ENCODE results near the gene MYO6. TPM values are rescaled to one million over a fixed set of nuclear protein-coding genes. Genes with fewer than 3 reads are reported as not detected.

Gene MYO6
- total RNA-seq, 1 experiment from 2014 or later, result 5.3 TPM

DNA sequence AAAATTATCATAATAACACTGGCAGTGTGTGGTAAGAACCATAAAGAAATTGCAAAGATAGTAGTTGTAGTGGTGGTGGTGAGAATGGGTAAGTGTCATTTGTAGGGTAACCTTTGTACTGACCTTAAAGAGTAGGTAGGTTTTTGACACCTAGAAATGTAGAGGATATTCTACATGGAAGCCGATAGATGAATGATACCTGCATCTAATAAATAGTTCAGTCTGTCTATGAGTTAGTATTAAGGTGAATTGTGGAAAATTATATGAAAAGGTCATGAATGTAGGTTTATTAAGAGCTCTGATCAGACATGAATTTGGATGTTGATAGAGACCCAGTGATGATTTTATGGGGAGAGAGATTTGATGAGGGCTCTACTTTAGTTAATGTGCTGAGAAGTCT lies 78.1 kb downstream of the MYO6 start:
- no peak for DNase-seq
- Histone ChIP-seq H3K4me3 (ENCODE audit: insufficient read depth, low read depth, low read length) (no peak overlapping the region), H3K36me3 (replicated peaks; ENCODE audit: control insufficient read depth, insufficient read depth, low read length) (no peaks in the 10 kb centered on the region), H3K27me3 (ENCODE audit: control insufficient read depth, insufficient read depth, low read length) (no peaks in the 10 kb centered on the region)

DNA sequence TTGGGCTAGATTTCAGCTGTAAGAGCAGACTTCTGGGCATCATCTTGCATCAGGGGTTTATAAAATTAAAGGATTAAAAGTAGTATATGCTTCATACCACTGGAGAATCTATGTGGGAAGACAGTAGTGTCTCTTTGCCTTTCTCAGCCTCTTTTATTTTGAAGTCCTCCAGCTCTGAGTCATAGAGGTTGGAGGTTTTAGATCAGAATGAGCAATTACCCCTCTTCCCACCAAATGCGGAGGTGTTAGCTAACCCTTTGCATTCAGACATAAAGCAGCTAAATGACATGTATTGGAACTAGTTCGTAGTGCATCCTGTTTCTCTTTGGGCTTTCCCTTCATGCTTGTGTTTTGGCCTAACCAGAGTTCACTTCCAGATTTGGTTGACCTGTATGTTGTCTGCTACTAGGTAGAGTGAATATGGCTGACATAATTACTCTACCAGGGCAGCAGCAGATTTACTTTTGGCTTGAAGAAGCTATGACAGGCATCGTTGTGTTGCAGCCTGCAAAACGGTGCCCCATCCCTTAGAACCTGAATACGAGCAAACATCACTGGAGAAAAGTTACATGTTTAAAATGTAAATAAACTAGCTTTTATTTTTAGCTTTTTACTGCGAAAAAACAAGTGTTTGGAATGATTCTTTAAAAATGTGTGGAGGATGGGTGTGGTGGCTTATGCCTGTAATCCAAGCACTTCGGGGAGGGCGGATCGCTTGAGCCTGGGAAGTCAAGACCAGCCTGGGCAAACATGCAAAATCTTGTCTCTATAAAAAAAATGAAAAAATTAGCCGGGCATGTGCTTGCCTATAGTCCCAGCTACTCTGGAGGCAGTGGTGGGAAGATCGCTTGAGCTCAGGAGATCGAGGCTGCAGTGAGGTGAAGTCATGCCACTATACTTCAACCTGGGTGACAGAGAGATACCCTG lies 82.2 kb downstream of the MYO6 start:
- no peak for DNase-seq
- Histone ChIP-seq H3K27me3 (ENCODE audit: control insufficient read depth, insufficient read depth, low read length) (no peaks in the 10 kb centered on the region), H3K4me3 (ENCODE audit: insufficient read depth, low read depth, low read length) (no peak overlapping the region), H3K36me3 (replicated peaks; ENCODE audit: control insufficient read depth, insufficient read depth, low read length) (peaks cover 3% of the 10 kb centered on the region; the same call in 1 of the 2 replicates)

DNA sequence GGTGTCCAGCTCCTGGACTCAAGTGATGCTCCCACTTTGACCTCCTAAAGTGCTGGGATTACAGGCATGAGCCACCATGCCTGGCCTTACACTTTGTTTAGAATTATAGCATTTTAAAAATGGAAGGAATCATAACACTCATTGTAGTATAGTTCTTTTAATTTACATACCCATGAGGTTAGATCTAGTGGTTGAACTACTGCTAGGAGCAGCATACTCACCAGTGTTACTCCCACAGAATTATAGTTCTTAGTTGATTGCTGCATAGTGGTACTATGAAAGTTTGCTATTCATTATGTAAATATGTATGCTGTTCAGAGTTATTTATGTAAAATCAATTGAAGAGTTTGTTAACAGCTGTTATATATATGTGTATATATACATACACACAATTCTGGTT lies 85.4 kb downstream of the MYO6 start:
- H3K27me3 ChIP-seq (ENCODE audit: control insufficient read depth, insufficient read depth, low read length), result no peaks in the 10 kb centered on the region
- no peak for DNase-seq
- no peak overlapping the region for H3K4me3 ChIP-seq (ENCODE audit: insufficient read depth, low read depth, low read length)
- peaks cover 3% of the 10 kb centered on the region; the same call in 1 of the 2 replicates for H3K36me3 ChIP-seq (replicated peaks; ENCODE audit: control insufficient read depth, insufficient read depth, low read length)

DNA sequence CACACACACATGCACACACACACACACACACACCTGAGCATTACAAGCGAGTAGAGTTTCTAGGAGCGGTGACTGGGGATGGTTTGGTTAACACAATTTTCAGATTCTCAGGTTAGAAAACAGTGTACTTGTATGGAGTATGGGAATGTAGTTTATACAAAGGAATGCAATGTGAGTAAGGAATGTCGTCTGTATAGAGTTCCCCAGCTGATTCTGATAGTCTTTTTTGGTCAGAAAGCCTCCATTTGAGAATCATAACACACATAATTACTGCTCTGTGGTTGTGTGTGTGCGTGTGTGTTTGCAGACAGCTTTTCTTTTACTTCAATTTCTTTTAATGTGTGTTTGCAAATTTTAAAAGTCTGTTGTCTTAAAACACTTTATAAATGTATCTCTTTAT lies 93.2 kb downstream of the MYO6 start:
- Histone ChIP-seq H3K36me3 (replicated peaks; ENCODE audit: control insufficient read depth, insufficient read depth, low read length) (no peaks in the 10 kb centered on the region; the same call in 1 of the 2 replicates), H3K4me3 (ENCODE audit: insufficient read depth, low read depth, low read length) (no peak overlapping the region), H3K27me3 (ENCODE audit: control insufficient read depth, insufficient read depth, low read length) (no peaks in the 10 kb centered on the region)
- no peak for DNase-seq

DNA sequence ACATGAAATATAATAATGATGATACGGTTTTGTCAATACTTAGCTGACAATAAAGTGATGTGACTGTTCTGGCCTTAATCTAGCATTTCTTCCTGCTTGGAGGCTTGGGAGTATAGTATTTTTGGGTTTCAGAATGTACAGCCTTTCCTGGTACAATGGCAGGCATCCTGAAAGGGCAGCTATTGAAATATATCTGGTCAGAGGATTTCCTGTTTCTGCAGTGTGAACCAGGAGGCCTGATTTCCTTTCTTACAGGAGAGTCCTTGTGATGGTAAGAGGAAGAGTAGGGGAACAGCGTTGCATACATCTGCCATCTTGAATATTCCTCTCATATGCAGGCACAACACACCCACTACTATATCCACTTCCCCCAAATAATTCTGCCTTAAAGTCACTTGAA lies 93.7 kb downstream of the MYO6 start:
- DNase-seq, result no peak
- no peak overlapping the region for H3K4me3 ChIP-seq (ENCODE audit: insufficient read depth, low read depth, low read length)
- no peaks in the 10 kb centered on the region; the same call in 1 of the 2 replicates for H3K36me3 ChIP-seq (replicated peaks; ENCODE audit: control insufficient read depth, insufficient read depth, low read length)
- no peaks in the 10 kb centered on the region for H3K27me3 ChIP-seq (ENCODE audit: control insufficient read depth, insufficient read depth, low read length)

DNA sequence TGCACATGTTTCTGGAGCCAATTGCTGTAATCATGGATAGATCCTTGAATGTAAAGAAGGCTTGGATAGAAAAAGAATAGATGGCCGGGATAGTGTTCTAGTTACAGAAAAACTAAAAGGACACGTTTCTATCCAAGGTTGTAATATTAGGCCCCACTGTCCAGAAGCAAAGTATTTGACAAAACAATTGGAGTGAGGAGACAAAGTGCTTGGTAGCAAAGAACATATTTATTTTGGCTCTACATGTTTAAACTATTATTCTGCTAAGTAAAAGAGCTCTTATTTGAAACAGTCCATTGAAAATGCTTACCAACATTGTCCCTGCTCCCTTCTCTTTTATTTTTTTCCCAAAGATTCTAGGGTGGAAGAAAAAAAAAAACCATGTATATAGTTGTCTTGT lies 94.4 kb downstream of the MYO6 start:
- no peak for DNase-seq
- Histone ChIP-seq H3K4me3 (ENCODE audit: insufficient read depth, low read depth, low read length) (no peak overlapping the region), H3K36me3 (replicated peaks; ENCODE audit: control insufficient read depth, insufficient read depth, low read length) (no peaks in the 10 kb centered on the region; the same call in 1 of the 2 replicates)

DNA sequence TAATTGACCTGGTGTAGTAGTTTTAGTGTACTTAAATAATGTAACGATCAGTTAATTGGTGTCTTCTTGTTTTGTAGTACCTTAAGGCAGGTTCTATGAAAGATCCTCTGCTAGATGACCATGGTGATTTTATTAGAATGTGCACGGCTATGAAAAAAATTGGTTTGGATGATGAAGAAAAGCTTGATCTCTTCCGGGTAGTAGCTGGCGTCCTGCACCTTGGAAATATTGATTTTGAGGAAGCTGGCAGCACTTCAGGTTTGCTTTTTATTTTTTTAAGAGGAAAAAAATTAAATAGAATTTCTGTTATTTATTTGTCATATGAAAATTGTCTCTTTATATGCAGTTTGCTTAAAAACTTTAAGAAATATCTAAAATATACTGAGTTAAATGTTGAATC lies 99.2 kb downstream of the MYO6 start:
- H3K27me3 ChIP-seq (ENCODE audit: control insufficient read depth, insufficient read depth, low read length), result no peaks in the 10 kb centered on the region

More for the DNA sequence above, 94.4 kb downstream of the MYO6 start:
- no peaks in the 10 kb centered on the region for H3K27me3 ChIP-seq (ENCODE audit: control insufficient read depth, insufficient read depth, low read length)

DNA sequence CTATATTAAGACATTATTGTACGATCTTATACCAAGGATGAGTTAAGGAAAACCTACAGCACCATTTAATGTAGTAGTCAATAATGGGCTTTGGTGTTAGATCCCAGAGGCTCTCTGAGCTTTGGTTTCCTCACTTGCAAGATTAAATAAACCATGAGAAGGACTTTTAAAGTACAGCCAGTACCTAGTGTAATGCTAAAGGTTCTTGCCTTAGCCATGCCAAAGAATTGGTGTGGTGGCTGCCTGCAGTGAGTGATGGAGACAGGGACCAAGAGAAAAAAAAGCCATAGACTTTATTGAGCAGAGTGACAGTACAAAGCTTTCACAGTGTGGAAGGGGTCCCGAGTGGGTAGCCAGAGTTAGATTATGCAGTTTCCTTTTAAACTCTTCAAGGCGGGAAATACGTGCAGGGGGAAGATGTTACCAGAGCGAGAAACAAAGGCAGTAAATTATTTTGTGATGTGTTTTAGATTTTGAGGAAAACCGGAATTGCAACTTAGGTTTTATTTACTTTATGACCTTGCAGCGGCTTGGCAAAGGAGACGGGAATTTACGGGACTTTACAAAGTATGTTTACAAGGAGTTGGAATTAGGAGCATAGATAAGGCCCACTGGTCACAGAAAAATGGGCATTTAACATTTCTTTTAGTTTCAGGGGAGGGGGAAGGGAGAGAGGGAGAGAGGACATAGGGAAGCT lies 100.4 kb downstream of the MYO6 start:
- Histone ChIP-seq H3K27me3 (ENCODE audit: control insufficient read depth, insufficient read depth, low read length) (no peaks in the 10 kb centered on the region), H3K4me3 (ENCODE audit: insufficient read depth, low read depth, low read length) (no peak overlapping the region), H3K36me3 (replicated peaks; ENCODE audit: control insufficient read depth, insufficient read depth, low read length) (no peaks in the 10 kb centered on the region; the same call in 1 of the 2 replicates)
- DNase-seq, result no peak

More for the DNA sequence above, 99.2 kb downstream of the MYO6 start:
- no peak overlapping the region for H3K4me3 ChIP-seq (ENCODE audit: insufficient read depth, low read depth, low read length)
- no peaks in the 10 kb centered on the region; the same call in 1 of the 2 replicates for H3K36me3 ChIP-seq (replicated peaks; ENCODE audit: control insufficient read depth, insufficient read depth, low read length)
- no peak for DNase-seq

DNA sequence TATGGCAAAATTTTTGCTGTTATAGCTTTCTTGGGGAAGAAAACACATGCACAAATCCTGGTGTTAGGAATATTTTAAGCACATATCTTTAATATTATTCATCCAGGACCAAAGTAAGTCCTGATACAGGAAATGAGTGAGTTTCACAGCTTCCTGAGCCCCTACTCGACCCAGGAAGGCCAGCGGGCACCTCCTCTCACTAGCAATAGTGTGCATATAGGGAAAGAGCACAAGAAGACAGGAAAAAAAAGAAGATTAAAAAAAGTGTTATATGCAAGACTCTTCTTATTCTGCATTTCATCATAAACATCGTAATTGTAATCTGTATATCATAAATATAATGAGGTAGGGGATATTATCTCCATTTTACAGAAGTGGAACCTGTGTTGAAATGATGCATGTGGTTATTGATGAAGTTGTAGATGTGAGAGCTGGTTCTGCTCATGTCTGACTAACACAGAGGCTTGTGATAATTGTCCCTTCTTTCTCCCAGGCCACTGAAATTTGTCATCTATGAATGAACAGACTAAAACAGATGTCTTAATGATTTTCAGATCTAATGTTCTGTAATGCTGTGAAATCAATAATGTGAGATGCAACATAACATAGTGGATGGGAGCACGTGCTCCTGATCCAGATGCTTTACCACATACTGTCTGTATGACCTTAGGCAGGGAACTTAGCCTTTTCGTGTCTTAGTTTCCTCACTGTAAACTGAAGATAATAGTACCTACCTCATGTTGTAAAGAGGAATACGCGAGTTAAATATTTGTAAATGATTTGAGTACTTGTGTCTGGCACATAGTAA lies 101.2 kb downstream of the MYO6 start:
- Histone ChIP-seq H3K27me3 (ENCODE audit: control insufficient read depth, insufficient read depth, low read length) (no peaks in the 10 kb centered on the region), H3K36me3 (replicated peaks; ENCODE audit: control insufficient read depth, insufficient read depth, low read length) (no peaks in the 10 kb centered on the region; the same call in 1 of the 2 replicates), H3K4me3 (ENCODE audit: insufficient read depth, low read depth, low read length) (no peak overlapping the region)
- no peak for DNase-seq

DNA sequence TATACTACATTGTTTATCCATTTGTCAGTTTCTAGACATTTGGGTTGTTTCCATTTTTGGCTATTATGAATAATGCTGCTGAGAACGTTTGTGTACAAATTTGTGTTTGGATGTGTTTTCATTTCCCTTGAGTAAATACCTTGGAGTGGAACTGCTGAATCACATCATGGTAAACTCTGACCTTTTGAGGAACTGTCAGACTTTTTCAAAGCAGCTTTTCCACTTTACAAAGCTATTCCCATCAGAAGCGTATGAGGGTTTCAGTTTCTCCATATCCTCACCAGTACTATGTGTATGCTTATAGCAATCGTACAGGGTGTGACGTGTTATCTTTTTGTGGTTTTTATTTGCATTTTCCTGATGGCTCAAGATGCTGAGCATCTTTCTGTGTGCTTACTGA lies 103.7 kb downstream of the MYO6 start:
- H3K4me3 ChIP-seq (ENCODE audit: insufficient read depth, low read depth, low read length), result no peak overlapping the region
- DNase-seq, result no peak
- H3K27me3 ChIP-seq (ENCODE audit: control insufficient read depth, insufficient read depth, low read length), result no peaks in the 10 kb centered on the region

DNA sequence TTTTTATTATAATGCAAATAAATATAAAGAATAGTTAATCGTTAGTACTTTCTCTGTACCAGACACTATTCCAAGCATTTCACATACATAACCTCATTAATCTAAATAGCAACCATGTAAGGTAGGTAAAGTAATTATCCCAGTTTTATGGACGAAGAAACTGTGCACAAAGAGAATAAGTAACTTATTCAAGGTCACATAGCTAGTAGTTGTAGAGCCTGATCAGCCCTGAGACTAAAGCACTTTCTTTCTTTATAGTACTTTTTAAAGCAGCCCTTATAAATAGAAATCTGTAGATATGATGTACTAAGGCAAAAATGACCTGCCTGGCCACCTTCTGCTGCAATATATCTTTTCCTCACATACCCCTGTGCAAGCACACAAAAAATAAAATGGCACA lies 104.8 kb downstream of the MYO6 start:
- Histone ChIP-seq H3K27me3 (ENCODE audit: control insufficient read depth, insufficient read depth, low read length) (no peaks in the 10 kb centered on the region), H3K4me3 (ENCODE audit: insufficient read depth, low read depth, low read length) (no peak overlapping the region), H3K36me3 (replicated peaks; ENCODE audit: control insufficient read depth, insufficient read depth, low read length) (no peaks in the 10 kb centered on the region; the same call in 1 of the 2 replicates)
- no peak for DNase-seq

More for the DNA sequence above, 103.7 kb downstream of the MYO6 start:
- H3K36me3 ChIP-seq (replicated peaks; ENCODE audit: control insufficient read depth, insufficient read depth, low read length), result no peaks in the 10 kb centered on the region; the same call in 1 of the 2 replicates

DNA sequence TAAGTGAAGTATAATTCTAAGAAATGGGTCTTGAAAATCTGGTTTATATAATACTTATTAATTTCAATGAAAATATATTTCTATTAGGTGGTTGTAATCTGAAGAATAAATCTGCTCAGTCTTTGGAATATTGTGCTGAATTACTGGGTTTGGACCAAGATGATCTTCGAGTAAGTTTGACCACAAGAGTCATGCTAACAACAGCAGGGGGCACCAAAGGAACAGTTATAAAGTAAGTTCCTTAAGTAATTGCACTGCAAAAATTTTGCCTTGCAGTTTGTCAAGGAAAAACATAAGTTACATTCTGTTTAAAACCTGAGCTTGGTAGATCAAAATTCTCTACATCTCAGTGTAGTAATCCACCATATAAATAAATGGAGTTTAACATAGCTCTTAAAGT lies 106.0 kb downstream of the MYO6 start:
- no peaks in the 10 kb centered on the region for H3K27me3 ChIP-seq (ENCODE audit: control insufficient read depth, insufficient read depth, low read length)
- peak; percentile 12 for DNase-seq
- no peak overlapping the region for H3K4me3 ChIP-seq (ENCODE audit: insufficient read depth, low read depth, low read length)
- no peaks in the 10 kb centered on the region; the same call in 1 of the 2 replicates for H3K36me3 ChIP-seq (replicated peaks; ENCODE audit: control insufficient read depth, insufficient read depth, low read length)

DNA sequence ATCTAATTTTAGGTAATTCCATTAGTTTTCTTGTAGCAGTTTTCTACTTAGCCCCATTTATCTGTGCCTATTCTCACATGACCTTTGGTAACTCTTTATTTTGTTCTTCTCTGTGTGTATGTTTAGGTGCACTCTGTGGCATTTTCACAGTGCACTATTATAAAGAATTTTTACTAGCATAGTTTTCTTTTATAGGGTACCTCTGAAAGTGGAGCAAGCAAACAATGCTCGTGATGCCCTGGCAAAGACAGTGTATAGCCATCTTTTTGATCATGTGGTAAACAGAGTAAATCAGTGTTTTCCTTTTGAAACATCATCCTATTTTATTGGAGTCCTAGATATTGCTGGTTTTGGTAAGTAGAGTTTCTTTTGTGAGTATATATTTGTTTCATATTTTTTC lies 107.9 kb downstream of the MYO6 start:
- H3K36me3 ChIP-seq (replicated peaks; ENCODE audit: control insufficient read depth, insufficient read depth, low read length), result no peaks in the 10 kb centered on the region; the same call in 1 of the 2 replicates

DNA sequence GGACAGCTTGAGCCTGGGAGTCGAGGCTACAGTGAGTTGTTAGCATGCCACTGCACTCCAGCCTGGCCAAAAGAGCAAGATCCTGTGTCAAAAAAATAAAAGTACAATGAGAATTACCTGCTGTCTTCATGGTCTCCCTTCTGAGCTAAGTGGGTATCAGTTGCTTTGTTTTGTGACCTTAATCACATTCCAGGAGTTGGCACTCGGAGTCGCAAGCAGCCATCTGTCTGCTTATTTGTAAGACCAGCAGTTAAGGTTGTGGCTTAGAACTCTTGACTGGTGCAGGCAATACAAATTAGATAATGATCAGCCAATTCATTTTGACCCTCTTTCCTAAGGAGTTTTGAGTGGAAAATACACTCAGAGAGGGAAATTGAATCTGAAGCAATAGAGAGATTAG lies 114.0 kb downstream of the MYO6 start:
- Histone ChIP-seq H3K4me3 (ENCODE audit: insufficient read depth, low read depth, low read length) (no peak overlapping the region), H3K36me3 (replicated peaks; ENCODE audit: control insufficient read depth, insufficient read depth, low read length) (no peaks in the 10 kb centered on the region; the same call in 1 of the 2 replicates), H3K27me3 (ENCODE audit: control insufficient read depth, insufficient read depth, low read length) (no peaks in the 10 kb centered on the region)
- DNase-seq, result no peak

More for the DNA sequence above, 107.9 kb downstream of the MYO6 start:
- no peak overlapping the region for H3K4me3 ChIP-seq (ENCODE audit: insufficient read depth, low read depth, low read length)
- no peaks in the 10 kb centered on the region for H3K27me3 ChIP-seq (ENCODE audit: control insufficient read depth, insufficient read depth, low read length)
- no peak for DNase-seq
